ENCODE results near the gene AKAP3.

The AKAP3 gene

GRCh38 chr12:4628406-4628805 lies 20.4 kb downstream of the AKAP3 start:
- no peaks in the 10 kb centered on the region for H3K9me3 ChIP-seq
- no peaks in the 10 kb centered on the region for H3K36me3 ChIP-seq (replicated peaks)
- H3K27me3 ChIP-seq (ENCODE audit: low read depth): peaks cover 12% of the 10 kb centered on the region
- no peak overlapping the region for H3K4me3 ChIP-seq
- in situ Hi-C loops (cut with MboI; ENCODE audit: low sequenced_read_pairs): no loop called here
- no peaks in the 10 kb centered on the region for H3K4me1 ChIP-seq
- DNase-seq (ENCODE audit: low spot score in 2 of 2): no peak

GRCh38 chr12:4626543-4626942 lies 22.3 kb downstream of the AKAP3 start:
- no peak overlapping the region for H3K4me3 ChIP-seq
- H3K36me3 ChIP-seq (replicated peaks): no peaks in the 10 kb centered on the region
- no peak for DNase-seq (ENCODE audit: low spot score in 2 of 2)
- no peaks in the 10 kb centered on the region for H3K4me1 ChIP-seq
- peaks cover 12% of the 10 kb centered on the region for H3K27me3 ChIP-seq (ENCODE audit: low read depth)
- in situ Hi-C loops (cut with MboI; ENCODE audit: low sequenced_read_pairs): no loop called here
- H3K9me3 ChIP-seq: no peaks in the 10 kb centered on the region

GRCh38 chr12:4621511-4621910 lies 27.3 kb downstream of the AKAP3 start:
- Histone ChIP-seq H3K36me3 (replicated peaks) (no peaks in the 10 kb centered on the region), H3K9me3 (no peaks in the 10 kb centered on the region), H3K4me1 (no peaks in the 10 kb centered on the region), H3K4me3 (no peak overlapping the region), H3K27me3 (ENCODE audit: low read depth) (no peaks in the 10 kb centered on the region)
- in situ Hi-C loops (cut with MboI; ENCODE audit: low sequenced_read_pairs): no loop called here
- DNase-seq (ENCODE audit: low spot score in 2 of 2): no peak

GRCh38 chr12:4615667-4616066 lies 33.2 kb downstream of the AKAP3 start:
- Histone ChIP-seq H3K4me1 (no peaks in the 10 kb centered on the region), H3K36me3 (replicated peaks) (peaks cover 11% of the 10 kb centered on the region), H3K27me3 (ENCODE audit: low read depth) (no peaks in the 10 kb centered on the region), H3K9me3 (no peaks in the 10 kb centered on the region), H3K4me3 (no peak overlapping the region)
- in situ Hi-C loops (cut with MboI; ENCODE audit: low sequenced_read_pairs): no loop called here
- no peak for DNase-seq (ENCODE audit: low spot score in 2 of 2)

GRCh38 chr12:4610481-4610880 lies 38.4 kb downstream of the AKAP3 start:
- Histone ChIP-seq H3K4me1 (peaks cover 3% of the 10 kb centered on the region), H3K36me3 (replicated peaks) (peaks cover 11% of the 10 kb centered on the region), H3K27me3 (ENCODE audit: low read depth) (no peaks in the 10 kb centered on the region), H3K4me3 (no peak overlapping the region), H3K9me3 (no peaks in the 10 kb centered on the region)
- no peak for DNase-seq (ENCODE audit: low spot score in 2 of 2)
- in situ Hi-C loops (cut with MboI; ENCODE audit: low sequenced_read_pairs): no loop called here

- H3K9me3 ChIP-seq: no peaks in the 10 kb centered on the region
- H3K4me1 ChIP-seq: peaks cover 3% of the 10 kb centered on the region
- no peaks in the 10 kb centered on the region for H3K27me3 ChIP-seq (ENCODE audit: low read depth)
- no peak overlapping the region for H3K4me3 ChIP-seq
- DNase-seq (ENCODE audit: low spot score in 2 of 2): no peak
- in situ Hi-C loops (cut with MboI; ENCODE audit: low sequenced_read_pairs): no loop called here
- peaks cover 10% of the 10 kb centered on the region for H3K36me3 ChIP-seq (replicated peaks)
These were observed 39.8 kb downstream of the AKAP3 start for GRCh38 chr12:4609071-4609470.

GRCh38 chr12:4607056-4607455 lies 41.8 kb downstream of the AKAP3 start:
- DNase-seq (ENCODE audit: low spot score in 2 of 2): no peak
- no peaks in the 10 kb centered on the region for H3K36me3 ChIP-seq (replicated peaks)
- H3K4me1 ChIP-seq: peaks cover 3% of the 10 kb centered on the region
- H3K9me3 ChIP-seq: no peaks in the 10 kb centered on the region
- no peak overlapping the region for H3K4me3 ChIP-seq
- in situ Hi-C loops (cut with MboI; ENCODE audit: low sequenced_read_pairs): no loop called here
- H3K27me3 ChIP-seq (ENCODE audit: low read depth): no peaks in the 10 kb centered on the region

GRCh38 chr12:4604684-4605193 lies 44.1 kb downstream of the AKAP3 start:
- no peaks in the 10 kb centered on the region for H3K27me3 ChIP-seq (ENCODE audit: low read depth)
- H3K4me1 ChIP-seq: peaks cover 3% of the 10 kb centered on the region
- no peaks in the 10 kb centered on the region for H3K36me3 ChIP-seq (replicated peaks)
- peak; percentile 86 to 89 for DNase-seq (ENCODE audit: low spot score in 2 of 2)
- in situ Hi-C loops (cut with MboI; ENCODE audit: low sequenced_read_pairs): no loop called here
- H3K4me3 ChIP-seq: peak overlapping the region; percentile 70
- no peaks in the 10 kb centered on the region for H3K9me3 ChIP-seq

GRCh38 chr12:4603946-4604345 lies 44.9 kb downstream of the AKAP3 start:
- in situ Hi-C loops (cut with MboI; ENCODE audit: low sequenced_read_pairs): no loop called here
- no peak for DNase-seq (ENCODE audit: low spot score in 2 of 2)
- H3K4me3 ChIP-seq: no peak overlapping the region
- no peaks in the 10 kb centered on the region for H3K36me3 ChIP-seq (replicated peaks)
- H3K27me3 ChIP-seq (ENCODE audit: low read depth): no peaks in the 10 kb centered on the region
- H3K4me1 ChIP-seq: peaks cover 3% of the 10 kb centered on the region
- no peaks in the 10 kb centered on the region for H3K9me3 ChIP-seq

GRCh38 chr12:4603421-4603820 lies 45.4 kb downstream of the AKAP3 start:
- no peaks in the 10 kb centered on the region for H3K27me3 ChIP-seq (ENCODE audit: low read depth)
- in situ Hi-C loops (cut with MboI; ENCODE audit: low sequenced_read_pairs): no loop called here

GRCh38 chr12:4595881-4596280 lies 53.0 kb downstream of the AKAP3 start:
- in situ Hi-C loops (cut with MboI; ENCODE audit: low sequenced_read_pairs): no loop called here
- no peak for DNase-seq (ENCODE audit: low spot score in 2 of 2)
- Histone ChIP-seq H3K36me3 (replicated peaks) (no peaks in the 10 kb centered on the region), H3K27me3 (ENCODE audit: low read depth) (no peaks in the 10 kb centered on the region), H3K9me3 (no peaks in the 10 kb centered on the region), H3K4me3 (no peak overlapping the region), H3K4me1 (no peaks in the 10 kb centered on the region)

More at GRCh38 chr12:4603421-4603820, 45.4 kb downstream of the AKAP3 start:
- H3K9me3 ChIP-seq: no peaks in the 10 kb centered on the region
- no peak overlapping the region for H3K4me3 ChIP-seq
- no peak for DNase-seq (ENCODE audit: low spot score in 2 of 2)
- peaks cover 3% of the 10 kb centered on the region for H3K4me1 ChIP-seq
- H3K36me3 ChIP-seq (replicated peaks): no peaks in the 10 kb centered on the region

GRCh38 chr12:4591180-4591687 lies 57.6 kb downstream of the AKAP3 start:
- no peaks in the 10 kb centered on the region for H3K36me3 ChIP-seq (replicated peaks)
- no peak overlapping the region for H3K4me3 ChIP-seq
- no peak for DNase-seq (ENCODE audit: low spot score in 2 of 2)
- H3K9me3 ChIP-seq: 0 out of 2 replicates have a peak, but pooled peaks cover 2% of the 10 kb centered on the region
- no peaks in the 10 kb centered on the region for H3K27me3 ChIP-seq (ENCODE audit: low read depth)
- H3K4me1 ChIP-seq: no peaks in the 10 kb centered on the region
- in situ Hi-C loops (cut with MboI; ENCODE audit: low sequenced_read_pairs): no loop called here

GRCh38 chr12:4589941-4590340 lies 58.9 kb downstream of the AKAP3 start:
- in situ Hi-C loops (cut with MboI; ENCODE audit: low sequenced_read_pairs): no loop called here
- H3K27me3 ChIP-seq (ENCODE audit: low read depth): no peaks in the 10 kb centered on the region
- H3K9me3 ChIP-seq: 0 out of 2 replicates have a peak, but pooled peaks cover 2% of the 10 kb centered on the region
- H3K4me3 ChIP-seq: no peak overlapping the region
- no peaks in the 10 kb centered on the region for H3K4me1 ChIP-seq
- DNase-seq (ENCODE audit: low spot score in 2 of 2): no peak
- H3K36me3 ChIP-seq (replicated peaks): no peaks in the 10 kb centered on the region

GRCh38 chr12:4588916-4589315 lies 59.9 kb downstream of the AKAP3 start:
- in situ Hi-C loops (cut with MboI; ENCODE audit: low sequenced_read_pairs): no loop called here
- Histone ChIP-seq H3K4me3 (no peak overlapping the region), H3K36me3 (replicated peaks) (no peaks in the 10 kb centered on the region), H3K27me3 (ENCODE audit: low read depth) (no peaks in the 10 kb centered on the region), H3K9me3 (0 out of 2 replicates have a peak, but pooled peaks cover 2% of the 10 kb centered on the region), H3K4me1 (no peaks in the 10 kb centered on the region)
- DNase-seq (ENCODE audit: low spot score in 2 of 2): no peak

- H3K36me3 ChIP-seq (replicated peaks): no peaks in the 10 kb centered on the region
- no peak overlapping the region for H3K4me3 ChIP-seq
- no peaks in the 10 kb centered on the region for H3K27me3 ChIP-seq (ENCODE audit: low read depth)
- DNase-seq (ENCODE audit: low spot score in 2 of 2): no peak
- H3K4me1 ChIP-seq: no peaks in the 10 kb centered on the region
- H3K9me3 ChIP-seq: 0 out of 2 replicates have a peak, but pooled peaks cover 2% of the 10 kb centered on the region
- in situ Hi-C loops (cut with MboI; ENCODE audit: low sequenced_read_pairs): no loop called here
These were observed 61.7 kb downstream of the AKAP3 start for GRCh38 chr12:4587108-4587507.
